H9 (cell line): ENCODE measurements around the gene FOLR1. TPM values are rescaled to one million over a fixed set of nuclear protein-coding genes. Genes with fewer than 3 reads are reported as not detected.

Experiments used
- DNase-seq: peaks from one replicate; pipeline ENCODE4 v3.0.0-alpha.2; 2017
- H2AFZ ChIP-seq: one replicate; pipeline ENCODE4 v1.6.1; 2013; ENCODE audit warnings: mild to moderate bottlenecking, low read length, control low read depth, moderate library complexity
- H2AK5ac ChIP-seq: 2 replicates; pipeline ENCODE4 v1.6.1; 2013; ENCODE audit warnings: low read length, control low read depth, mixed read lengths; ENCODE audit not compliant: insufficient read length
- H2BK120ac ChIP-seq: one replicate; pipeline ENCODE4 v1.6.1; 2013; ENCODE audit warnings: low read depth, mild to moderate bottlenecking, low read length, control low read depth, inconsistent platforms; ENCODE audit not compliant: poor library complexity, severe bottlenecking
- H2BK12ac ChIP-seq: 2 replicates; pipeline ENCODE4 v1.6.1; 2013; ENCODE audit warnings: low read length, control low read depth, mixed read lengths, low read depth; ENCODE audit not compliant: insufficient read length
- H2BK15ac ChIP-seq: 2 replicates; pipeline ENCODE4 v1.6.1; 2013; ENCODE audit warnings: low read depth, low read length, control low read depth
- H2BK20ac ChIP-seq: one replicate; pipeline ENCODE4 v1.6.1; 2013; ENCODE audit warnings: low read depth, mild to moderate bottlenecking, low read length, control low read depth, inconsistent platforms; ENCODE audit not compliant: poor library complexity, severe bottlenecking
- H2BK5ac ChIP-seq: 2 replicates; pipeline ENCODE4 v1.6.1; 2013; ENCODE audit warnings: low read length, control low read depth, mixed read lengths; ENCODE audit not compliant: insufficient read length
- H3K14ac ChIP-seq: 2 replicates; pipeline ENCODE4 v1.6.1; 2013; ENCODE audit warnings: low read length, control low read depth; ENCODE audit not compliant: insufficient read depth
- H3K18ac ChIP-seq: 2 replicates; pipeline ENCODE4 v1.6.1; 2013; ENCODE audit warnings: low read depth, mild to moderate bottlenecking, mixed read lengths, low read length, control low read depth; ENCODE audit not compliant: insufficient read length
- H3K23ac ChIP-seq: 2 replicates; pipeline ENCODE4 v1.6.1; 2013; ENCODE audit warnings: low read length, control low read depth, mixed read lengths, low read depth; ENCODE audit not compliant: insufficient read length
- H3K23me2 ChIP-seq: 2 replicates; pipeline ENCODE4 v1.6.1; 2013; ENCODE audit warnings: low read depth, mild to moderate bottlenecking, mixed read lengths, low read length, control low read depth; ENCODE audit not compliant: insufficient read length, poor library complexity, severe bottlenecking
- H3K27ac ChIP-seq: 2 replicates; pipeline ENCODE4 v1.5.1; 2013; ENCODE audit warnings: low read length, control low read depth, mixed read lengths, low read depth; ENCODE audit not compliant: insufficient read length
- H3K27me3 ChIP-seq: 2 replicates; pipeline ENCODE4 v1.6.1; 2013; ENCODE audit warnings: low read length, control low read depth, inconsistent platforms; ENCODE audit not compliant: insufficient read depth
- H3K4ac ChIP-seq: 2 replicates; pipeline ENCODE4 v1.6.1; 2013; ENCODE audit warnings: low read depth, mild to moderate bottlenecking, control low read depth, inconsistent platforms, low read length, moderate library complexity
- H3K4me1 ChIP-seq: 2 replicates; pipeline ENCODE4 v1.6.1; 2013; ENCODE audit warnings: low read length, control low read depth, inconsistent platforms; ENCODE audit not compliant: insufficient read depth
- H3K4me2 ChIP-seq: 2 replicates; pipeline ENCODE4 v1.6.1; 2013; ENCODE audit warnings: low read length, control low read depth, mixed read lengths; ENCODE audit not compliant: insufficient read length, insufficient read depth
- H3K56ac ChIP-seq: 2 replicates; pipeline ENCODE4 v1.6.1; 2013; ENCODE audit warnings: low read depth, mild to moderate bottlenecking, mixed read lengths, low read length, control low read depth; ENCODE audit not compliant: insufficient read length
- H3K79me1 ChIP-seq: 2 replicates; pipeline ENCODE4 v1.6.1; 2013; ENCODE audit warnings: low read depth, mild to moderate bottlenecking, moderate library complexity, low read length, control low read depth, inconsistent platforms; ENCODE audit not compliant: insufficient read depth, poor library complexity, severe bottlenecking
- H3K79me2 ChIP-seq: 2 replicates; pipeline ENCODE4 v1.6.1; 2013; ENCODE audit warnings: low read length, control low read depth, inconsistent platforms; ENCODE audit not compliant: insufficient read depth
- H3K9ac ChIP-seq: 2 replicates; pipeline ENCODE4 v1.6.1; 2013; ENCODE audit warnings: low read length, control low read depth, mixed read lengths; ENCODE audit not compliant: insufficient read length; ENCODE audit errors: extremely low read depth
- H3K9me3 ChIP-seq: one replicate; pipeline ENCODE4 v1.6.1; 2013; ENCODE audit warnings: low read depth, low read length, inconsistent platforms; ENCODE audit not compliant: control insufficient read depth
- H3T11ph ChIP-seq: one replicate; pipeline ENCODE4 v1.6.1; 2013; ENCODE audit warnings: mild to moderate bottlenecking, low read length, control low read depth, inconsistent platforms
- H4K20me1 ChIP-seq: one replicate; pipeline ENCODE4 v1.6.1; 2013; ENCODE audit not compliant: control insufficient read depth, insufficient read length, insufficient read depth
- H4K5ac ChIP-seq: 2 replicates; pipeline ENCODE4 v1.6.1; 2013; ENCODE audit warnings: low read depth, mild to moderate bottlenecking, mixed read lengths, low read length, control low read depth; ENCODE audit not compliant: insufficient read length
- H4K8ac ChIP-seq: replicated peaks from 2 replicates; pipeline ENCODE4 v1.6.1; 2013; ENCODE audit warnings: low read length, control low read depth, mixed read lengths, low read depth; ENCODE audit not compliant: insufficient read length
- H4K91ac ChIP-seq: 2 replicates; pipeline ENCODE4 v1.6.1; 2013; ENCODE audit warnings: low read depth, mild to moderate bottlenecking, moderate library complexity, mixed read lengths, low read length, control low read depth; ENCODE audit not compliant: insufficient read length
- H3K27ac Mint-ChIP-seq, 3 experiments: 2 replicates in 2 of 3; 3 replicates in 1 of 3; pipeline ENCODE4 v1.8.0; 2020 to 2021; ENCODE audit warnings: mixed read lengths in 3 of 3, mild to moderate bottlenecking in 1 of 3, moderate library complexity in 1 of 3
- H3K27me3 Mint-ChIP-seq: 2 replicates; pipeline ENCODE4 v1.8.0; 2021; ENCODE audit warnings: low read depth, mild to moderate bottlenecking, moderate library complexity, mixed read lengths
- H3K36me3 Mint-ChIP-seq, 3 experiments: 2 replicates in 2 of 3; 3 replicates in 1 of 3; pipeline ENCODE4 v1.8.0; 2020 to 2021; ENCODE audit warnings: low read depth in 3 of 3, mixed read lengths in 3 of 3; ENCODE audit not compliant: insufficient read depth in 1 of 3
- H3K4me1 Mint-ChIP-seq, 2 experiments: 2 replicates each; pipeline ENCODE4 v1.8.0; 2020; ENCODE audit warnings: mixed read lengths in 2 of 2
- H3K4me3 Mint-ChIP-seq, 2 experiments: 2 replicates in 1 of 2; 3 replicates in 1 of 2; pipeline ENCODE4 v1.8.0; 2020 to 2021; ENCODE audit warnings: mild to moderate bottlenecking in 2 of 2, mixed read lengths in 2 of 2, moderate library complexity in 1 of 2
- H3K9me3 Mint-ChIP-seq, 2 experiments: 2 replicates in 1 of 2; 3 replicates in 1 of 2; pipeline ENCODE4 v1.8.0; 2020; ENCODE audit warnings: mild to moderate bottlenecking in 2 of 2, mixed read lengths in 2 of 2, moderate library complexity in 1 of 2
- WGBS: extraction: QIAGEN DNeasy Blood & Tissue Kit; methylation state at CpG from one replicate; pipeline ENCODE4 v1.1.7; 2013; ENCODE audit warnings: missing lambda C conversion rate, low lambda C conversion rate, mixed read lengths; ENCODE audit not compliant: insufficient read length; ENCODE audit errors: extremely low coverage; 5-methylcytosine and 5-hydroxymethylcytosine counted together
- total RNA-seq: library from RNA; stranded (reverse); gene quantifications from 2 replicates; pipeline ENCODE4 v1.2.1, GENCODE V29; 2021
- TF ChIP-seq, protein P1 (sequence below): fragments of 200-600 bp; sonication (generic); conservative IDR thresholded peaks from 3 replicates; pipeline ENCODE4 v1.8.0; 2021; ENCODE audit warnings: antibody characterized with exemption, mild to moderate bottlenecking

The FOLR1 gene
- total RNA-seq, 1 experiment from 2014 or later: 0.92 TPM

DNA sequence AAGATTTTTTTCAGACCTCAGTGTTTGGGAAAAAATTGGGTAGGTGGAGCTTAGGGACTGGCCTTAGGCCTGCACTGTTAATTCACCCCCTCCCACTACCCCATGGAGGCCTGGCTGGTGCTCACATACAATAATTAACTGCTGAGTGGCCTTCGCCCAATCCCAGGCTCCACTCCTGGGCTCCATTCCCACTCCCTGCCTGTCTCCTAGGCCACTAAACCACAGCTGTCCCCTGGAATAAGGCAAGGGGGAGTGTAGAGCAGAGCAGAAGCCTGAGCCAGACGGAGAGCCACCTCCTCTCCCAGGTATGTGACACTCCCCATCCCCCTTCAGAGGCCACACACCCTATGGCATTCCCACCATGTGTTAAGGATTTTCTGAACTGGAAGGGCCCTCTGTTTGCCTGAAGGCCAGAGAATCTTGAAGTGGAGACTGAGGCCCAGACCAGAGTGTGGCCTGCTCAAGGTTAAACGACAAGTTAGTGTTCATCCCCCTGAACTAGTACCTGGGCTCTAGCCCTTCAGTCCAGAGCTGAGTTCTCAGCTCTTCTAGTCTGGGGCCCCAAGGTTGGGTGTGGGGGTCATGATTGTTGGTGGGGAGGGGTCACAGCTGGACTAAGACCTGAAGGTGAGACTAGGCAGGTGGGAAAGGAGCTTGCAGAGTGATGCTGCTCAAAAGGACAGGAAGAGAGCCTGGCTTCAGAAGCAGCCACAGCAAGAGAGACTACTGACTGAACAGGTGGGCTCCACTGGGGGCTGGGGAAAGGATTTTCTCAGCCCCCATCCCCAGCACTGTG lies 2.3 kb upstream of the FOLR1 start:
- Mint-ChIP-seq H3K4me1 (peaks cover 15 to 25% of the 10 kb centered on the region in 2 experiments), H3K4me3 (no peak overlapping the region), H3K27me3 (no peaks in the 10 kb centered on the region), H3K27ac (peak overlapping the region in 1 of 3 experiments; percentile 87; a peak in 1 of 7 replicates), H3K36me3 (no peaks in the 10 kb centered on the region), H3K9me3 (no peaks in the 10 kb centered on the region)
- Histone ChIP-seq H3K4me2 (no peak overlapping the region), H2AFZ (no peak overlapping the region), H3K9me3 (no peaks in the 10 kb centered on the region), H4K91ac (no peak overlapping the region), H4K8ac (no peak overlapping the region), H3K4me1 (no peaks in the 10 kb centered on the region), H3T11ph (no peak overlapping the region), H2AK5ac (no peak overlapping the region), H3K4ac (no peak overlapping the region), H4K5ac (no peak overlapping the region), H3K14ac (no peak overlapping the region), H3K9ac (no peak overlapping the region), H3K23ac (no peak overlapping the region), H3K79me2 (no peaks in the 10 kb centered on the region), H4K20me1 (no peaks in the 10 kb centered on the region), H2BK12ac (no peak overlapping the region), H3K56ac (no peak overlapping the region), H3K79me1 (no peaks in the 10 kb centered on the region), H3K27me3 (no peaks in the 10 kb centered on the region), H2BK15ac (no peak overlapping the region), H3K23me2 (no peaks in the 10 kb centered on the region), H2BK20ac (no peak overlapping the region), H2BK5ac (no peak overlapping the region), H3K18ac (no peak overlapping the region), H2BK120ac (no peak overlapping the region), H3K27ac (no peak overlapping the region)
- TF ChIP-seq, protein P1, sequence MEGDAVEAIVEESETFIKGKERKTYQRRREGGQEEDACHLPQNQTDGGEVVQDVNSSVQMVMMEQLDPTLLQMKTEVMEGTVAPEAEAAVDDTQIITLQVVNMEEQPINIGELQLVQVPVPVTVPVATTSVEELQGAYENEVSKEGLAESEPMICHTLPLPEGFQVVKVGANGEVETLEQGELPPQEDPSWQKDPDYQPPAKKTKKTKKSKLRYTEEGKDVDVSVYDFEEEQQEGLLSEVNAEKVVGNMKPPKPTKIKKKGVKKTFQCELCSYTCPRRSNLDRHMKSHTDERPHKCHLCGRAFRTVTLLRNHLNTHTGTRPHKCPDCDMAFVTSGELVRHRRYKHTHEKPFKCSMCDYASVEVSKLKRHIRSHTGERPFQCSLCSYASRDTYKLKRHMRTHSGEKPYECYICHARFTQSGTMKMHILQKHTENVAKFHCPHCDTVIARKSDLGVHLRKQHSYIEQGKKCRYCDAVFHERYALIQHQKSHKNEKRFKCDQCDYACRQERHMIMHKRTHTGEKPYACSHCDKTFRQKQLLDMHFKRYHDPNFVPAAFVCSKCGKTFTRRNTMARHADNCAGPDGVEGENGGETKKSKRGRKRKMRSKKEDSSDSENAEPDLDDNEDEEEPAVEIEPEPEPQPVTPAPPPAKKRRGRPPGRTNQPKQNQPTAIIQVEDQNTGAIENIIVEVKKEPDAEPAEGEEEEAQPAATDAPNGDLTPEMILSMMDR: no peak
- DNase-seq: no peak
- WGBS: no CpG with 5 or more reads among the region's 3 CpGs
